Activated naive CD8-positive, alpha-beta T cell treated with anti-CD3 and anti-CD28 coated beads for 36 hours (primary cell): ENCODE measurements around the gene PON3. TPM values are rescaled to one million over a fixed set of nuclear protein-coding genes. Genes with fewer than 3 reads are reported as not detected.

ENCODE experiments used
- DNase-seq: peaks from one replicate; pipeline ENCODE4 v3.0.0; 2021
- H3K27ac Mint-ChIP-seq: one replicate; pipeline ENCODE4 v1.8.0; 2022; ENCODE audit warnings: mild to moderate bottlenecking, moderate library complexity, mixed read lengths
- H3K27me3 Mint-ChIP-seq: one replicate; pipeline ENCODE4 v1.8.0; 2022; ENCODE audit warnings: mild to moderate bottlenecking, mixed read lengths
- H3K36me3 Mint-ChIP-seq: one replicate; pipeline ENCODE4 v1.8.0; 2021; ENCODE audit warnings: mild to moderate bottlenecking, mixed read lengths
- H3K4me1 Mint-ChIP-seq: one replicate; pipeline ENCODE4 v1.8.0; 2021; ENCODE audit warnings: mixed read lengths
- H3K4me3 Mint-ChIP-seq: one replicate; pipeline ENCODE4 v1.8.0; 2022; ENCODE audit warnings: mild to moderate bottlenecking, moderate library complexity, mixed read lengths
- H3K9me3 Mint-ChIP-seq: one replicate; pipeline ENCODE4 v1.8.0; 2022; ENCODE audit warnings: mixed read lengths
- total RNA-seq, 2 experiments: library from RNA; stranded (reverse); gene quantifications; one replicate each; pipeline ENCODE4 v1.2.3, GENCODE V29; 2021

PON3 gene
- total RNA-seq, 2 experiments from 2014 or later: 0.32 TPM; not detected in 1

GRCh38 chr7:95316588-95316987 lies 79.6 kb downstream of the PON3 start:
- Mint-ChIP-seq H3K9me3 (no peaks in the 10 kb centered on the region), H3K4me1 (no peaks in the 10 kb centered on the region), H3K36me3 (no peaks in the 10 kb centered on the region), H3K4me3 (no peak overlapping the region), H3K27ac (no peak overlapping the region), H3K27me3 (no peaks in the 10 kb centered on the region)
- DNase-seq: no peak

GRCh38 chr7:95312561-95312960 lies 83.6 kb downstream of the PON3 start:
- Mint-ChIP-seq H3K27me3 (no peaks in the 10 kb centered on the region), H3K4me3 (no peak overlapping the region), H3K9me3 (no peaks in the 10 kb centered on the region), H3K27ac (no peak overlapping the region), H3K4me1 (no peaks in the 10 kb centered on the region), H3K36me3 (no peaks in the 10 kb centered on the region)
- no peak for DNase-seq

GRCh38 chr7:95311389-95311788 lies 84.8 kb downstream of the PON3 start:
- H3K9me3 Mint-ChIP-seq: no peaks in the 10 kb centered on the region
- H3K4me3 Mint-ChIP-seq: no peak overlapping the region
- no peak for DNase-seq
- H3K27me3 Mint-ChIP-seq: no peaks in the 10 kb centered on the region
- H3K27ac Mint-ChIP-seq: no peak overlapping the region
- H3K36me3 Mint-ChIP-seq: no peaks in the 10 kb centered on the region
- H3K4me1 Mint-ChIP-seq: no peaks in the 10 kb centered on the region

GRCh38 chr7:95309951-95310350 lies 86.2 kb downstream of the PON3 start:
- no peak for DNase-seq
- no peak overlapping the region for H3K4me3 Mint-ChIP-seq
- no peaks in the 10 kb centered on the region for H3K4me1 Mint-ChIP-seq
- no peaks in the 10 kb centered on the region for H3K9me3 Mint-ChIP-seq
- H3K27ac Mint-ChIP-seq: no peak overlapping the region
- peaks cover 8% of the 10 kb centered on the region for H3K27me3 Mint-ChIP-seq
- no peaks in the 10 kb centered on the region for H3K36me3 Mint-ChIP-seq

Other genes with a start within 250 kb of the PON3 start
- not detected for gene PON1, start 71.8 kb downstream of the PON3 start, total RNA-seq
- 1 to 10 TPM; 3.5 to 4.5 TPM for gene PON2, start 38.7 kb upstream of the PON3 start, total RNA-seq
- gene ASB4, start 89.6 kb upstream of the PON3 start, total RNA-seq: not detected
- gene PDK4, start 200.1 kb upstream of the PON3 start, total RNA-seq: not detected